Amniotic stem cell (primary cell): ENCODE data around the gene TCP10L.
"Not testable (repeated sequence)": the region's sequence is repeated elsewhere in the genome, so short reads cannot be mapped to it uniquely, and the experiment has no call there.

Experiments used
- DNase-seq: peaks from one replicate; lab custom pipeline; 2025; lab: John Stamatoyannopoulos, UW

Gene TCP10L

GRCh38 chr21:32585042-32585710 lies at the start of gene TCP10L:
TSS of gene TCP10L (minus strand) at chr21:32585523. CDS start at chr21:32584304, 1,219 bp downstream.
- DNase-seq, result no peak

GRCh38 chr21:32626621-32627196 lies 41.4 kb upstream of the TCP10L start:
- no peak for DNase-seq

GRCh38 chr21:32618218-32618617 lies 32.9 kb upstream of the TCP10L start:
- not testable (repeated sequence) for DNase-seq

- no peak for DNase-seq
Observed at GRCh38 chr21:32613436-32614043, 28.2 kb upstream of the TCP10L start.

GRCh38 chr21:32612999-32613337 lies 27.6 kb upstream of the TCP10L start:
- DNase-seq, result no peak

- peak; percentile 78 for DNase-seq
Observed at GRCh38 chr21:32612075-32612998, 27.0 kb upstream of the TCP10L start, which contains the start of gene CFAP298. TSS of gene CFAP298 (minus strand) at chr21:32612377. CDS start at chr21:32612243, 134 bp downstream.

GRCh38 chr21:32611471-32611997 lies 26.2 kb upstream of the TCP10L start:
- peak; percentile 12 for DNase-seq

- not testable (repeated sequence) for DNase-seq
Observed at GRCh38 chr21:32610940-32611339, 25.6 kb upstream of the TCP10L start.

GRCh38 chr21:32608851-32609250 lies 23.5 kb upstream of the TCP10L start:
- no peak for DNase-seq

GRCh38 chr21:32605469-32605868 lies 20.1 kb upstream of the TCP10L start:
- no peak for DNase-seq

GRCh38 chr21:32604464-32604863 lies 19.1 kb upstream of the TCP10L start:
- DNase-seq, result no peak

- no peak for DNase-seq
Observed at GRCh38 chr21:32603131-32603530, 17.8 kb upstream of the TCP10L start.

- DNase-seq, result no peak
Observed at GRCh38 chr21:32602099-32602498, 16.8 kb upstream of the TCP10L start.

- no peak for DNase-seq
Observed at GRCh38 chr21:32599526-32599925, 14.2 kb upstream of the TCP10L start.

- no peak for DNase-seq
Observed at GRCh38 chr21:32599091-32599490, 13.8 kb upstream of the TCP10L start.

GRCh38 chr21:32597205-32597604 lies 11.9 kb upstream of the TCP10L start:
- DNase-seq, result peak; percentile 60

GRCh38 chr21:32595431-32595830 lies 10.1 kb upstream of the TCP10L start:
- DNase-seq, result no peak

- no peak for DNase-seq
Observed at GRCh38 chr21:32593690-32594089, 8.4 kb upstream of the TCP10L start.

- no peak for DNase-seq
Observed at GRCh38 chr21:32592929-32593502, 7.7 kb upstream of the TCP10L start.

GRCh38 chr21:32590130-32590529 lies 4.8 kb upstream of the TCP10L start:
- no peak for DNase-seq

GRCh38 chr21:32587651-32588050 lies 2.3 kb upstream of the TCP10L start:
- DNase-seq, result no peak

- no peak for DNase-seq
Observed at GRCh38 chr21:32587120-32587519, 1.8 kb upstream of the TCP10L start.
